ENCODE results near the gene GRPEL2.
"Not testable (repeated sequence)": the region's sequence is repeated elsewhere in the genome, so short reads cannot be mapped to it uniquely, and the experiment has no call there.

Gene GRPEL2

GRCh38 chr5:149388498-149389190, 43.3 kb downstream of the GRPEL2 start:
- no peak overlapping the region for H3K4me2 ChIP-seq (ENCODE audit: insufficient read depth, low read length)
- H2AFZ ChIP-seq (ENCODE audit: low read depth, low read length) = no peak overlapping the region
- no peaks in the 10 kb centered on the region for H3K79me2 ChIP-seq (ENCODE audit: insufficient read depth, low read length)
- H3K9ac ChIP-seq (ENCODE audit: low read depth, low read length) = no peak overlapping the region
- DNase-seq = no peak
- TF ChIP-seq, protein P1, sequence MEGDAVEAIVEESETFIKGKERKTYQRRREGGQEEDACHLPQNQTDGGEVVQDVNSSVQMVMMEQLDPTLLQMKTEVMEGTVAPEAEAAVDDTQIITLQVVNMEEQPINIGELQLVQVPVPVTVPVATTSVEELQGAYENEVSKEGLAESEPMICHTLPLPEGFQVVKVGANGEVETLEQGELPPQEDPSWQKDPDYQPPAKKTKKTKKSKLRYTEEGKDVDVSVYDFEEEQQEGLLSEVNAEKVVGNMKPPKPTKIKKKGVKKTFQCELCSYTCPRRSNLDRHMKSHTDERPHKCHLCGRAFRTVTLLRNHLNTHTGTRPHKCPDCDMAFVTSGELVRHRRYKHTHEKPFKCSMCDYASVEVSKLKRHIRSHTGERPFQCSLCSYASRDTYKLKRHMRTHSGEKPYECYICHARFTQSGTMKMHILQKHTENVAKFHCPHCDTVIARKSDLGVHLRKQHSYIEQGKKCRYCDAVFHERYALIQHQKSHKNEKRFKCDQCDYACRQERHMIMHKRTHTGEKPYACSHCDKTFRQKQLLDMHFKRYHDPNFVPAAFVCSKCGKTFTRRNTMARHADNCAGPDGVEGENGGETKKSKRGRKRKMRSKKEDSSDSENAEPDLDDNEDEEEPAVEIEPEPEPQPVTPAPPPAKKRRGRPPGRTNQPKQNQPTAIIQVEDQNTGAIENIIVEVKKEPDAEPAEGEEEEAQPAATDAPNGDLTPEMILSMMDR (IDR thresholded peaks at IDR 0.05; ENCODE audit: borderline replicate concordance, extremely low read depth, low read length, poor library complexity, severe bottlenecking) = no peak
- no peak for TF ChIP-seq EZH2 (IDR thresholded peaks at IDR 0.05; ENCODE audit: borderline replicate concordance, low read depth, low read length, severe bottlenecking)
- H3K4me3 ChIP-seq (ENCODE audit: low read depth in 1 of 2, low read length in 2 of 2) = no peak overlapping the region
- no peaks in the 10 kb centered on the region for H4K20me1 ChIP-seq (ENCODE audit: insufficient read depth, low read length)
- no peaks in the 10 kb centered on the region for H3K4me1 ChIP-seq (ENCODE audit: insufficient read depth, low read length)
- no peaks in the 10 kb centered on the region for H3K36me3 ChIP-seq (ENCODE audit: insufficient read depth, low read length)
- ATAC-seq (ENCODE audit: insufficient read depth, low read depth) = no peak
- H3K27me3 ChIP-seq (ENCODE audit: insufficient read depth, low read length, poor library complexity) = peaks cover 13% of the 10 kb centered on the region
- H3K9me3 ChIP-seq (ENCODE audit: insufficient read depth, low read length, severe bottlenecking) = no peaks in the 10 kb centered on the region
- no peak overlapping the region for H3K27ac ChIP-seq (ENCODE audit: low read length)

DNA sequence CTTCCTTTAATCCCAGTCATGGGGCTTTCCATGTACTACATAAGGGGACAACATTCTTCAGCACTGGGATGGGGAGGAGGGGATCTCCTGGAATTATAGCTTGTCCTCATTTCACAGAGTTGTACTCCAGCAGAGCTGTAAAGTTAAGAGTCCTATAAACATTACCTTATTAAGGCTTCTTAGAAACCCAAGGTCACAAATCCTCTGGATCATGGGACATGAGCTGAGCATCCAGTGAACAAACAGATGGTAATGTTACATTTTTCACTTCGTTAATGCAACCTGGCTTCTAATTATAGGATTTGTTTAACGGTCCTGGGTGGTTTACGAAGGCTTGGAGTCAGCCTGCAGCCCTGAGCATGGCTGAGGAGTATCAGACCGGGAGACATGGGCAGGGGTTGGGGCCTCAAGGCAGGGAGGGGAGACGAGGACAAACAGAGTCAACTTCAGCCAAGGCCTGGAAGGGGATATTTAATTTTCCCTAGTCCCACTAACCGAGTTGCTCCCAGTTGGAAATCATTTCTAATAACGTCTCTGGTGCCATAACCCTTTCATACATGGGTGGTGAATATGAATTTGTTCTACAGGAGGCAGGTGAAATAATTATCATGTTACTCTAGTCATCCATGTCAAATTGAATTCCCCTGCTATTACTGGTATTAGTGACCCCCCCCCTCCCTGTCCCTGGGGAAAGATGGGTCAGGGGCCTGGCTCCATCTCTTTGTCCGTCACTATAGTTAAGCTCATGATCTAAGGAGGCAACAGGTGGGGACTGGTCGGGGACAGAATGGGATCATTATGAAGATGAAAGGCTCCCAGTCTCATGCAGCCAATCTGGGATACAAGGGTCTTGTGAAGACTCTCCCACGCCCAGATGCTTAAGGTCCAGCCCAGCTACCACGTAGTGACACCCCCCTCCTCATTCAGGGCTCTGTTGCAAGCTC, 44.5 kb downstream of the GRPEL2 start:
- Histone ChIP-seq H3K4me3 (ENCODE audit: low read depth in 1 of 2, low read length in 2 of 2) (no peak overlapping the region), H3K9ac (ENCODE audit: low read depth, low read length) (no peak overlapping the region), H2AFZ (ENCODE audit: low read depth, low read length) (no peak overlapping the region), H3K27me3 (ENCODE audit: insufficient read depth, low read length, poor library complexity) (peaks cover 13% of the 10 kb centered on the region), H3K4me1 (ENCODE audit: insufficient read depth, low read length) (no peaks in the 10 kb centered on the region), H3K79me2 (ENCODE audit: insufficient read depth, low read length) (no peaks in the 10 kb centered on the region), H3K27ac (ENCODE audit: low read length) (no peak overlapping the region), H3K4me2 (ENCODE audit: insufficient read depth, low read length) (no peak overlapping the region), H3K9me3 (ENCODE audit: insufficient read depth, low read length, severe bottlenecking) (no peaks in the 10 kb centered on the region), H4K20me1 (ENCODE audit: insufficient read depth, low read length) (no peaks in the 10 kb centered on the region), H3K36me3 (ENCODE audit: insufficient read depth, low read length) (no peaks in the 10 kb centered on the region)
- TF ChIP-seq, protein P1 (IDR thresholded peaks at IDR 0.05; ENCODE audit: borderline replicate concordance, extremely low read depth, low read length, poor library complexity, severe bottlenecking) = no peak
- TF ChIP-seq EZH2 (IDR thresholded peaks at IDR 0.05; ENCODE audit: borderline replicate concordance, low read depth, low read length, severe bottlenecking) = no peak
- DNase-seq (no peak), ATAC-seq (ENCODE audit: insufficient read depth, low read depth) (no peak)

- H3K4me1 ChIP-seq (ENCODE audit: insufficient read depth, low read length); H4K20me1 ChIP-seq (ENCODE audit: insufficient read depth, low read length); H3K9ac ChIP-seq (ENCODE audit: low read depth, low read length); H3K4me2 ChIP-seq (ENCODE audit: insufficient read depth, low read length); H3K36me3 ChIP-seq (ENCODE audit: insufficient read depth, low read length); H3K79me2 ChIP-seq (ENCODE audit: insufficient read depth, low read length); H2AFZ ChIP-seq (ENCODE audit: low read depth, low read length); DNase-seq; H3K9me3 ChIP-seq (ENCODE audit: insufficient read depth, low read length, severe bottlenecking); H3K27ac ChIP-seq (ENCODE audit: low read length); ATAC-seq (ENCODE audit: insufficient read depth, low read depth); H3K4me3 ChIP-seq (ENCODE audit: low read depth in 1 of 2, low read length in 2 of 2): not testable (repeated sequence)
- H3K27me3 ChIP-seq (ENCODE audit: insufficient read depth, low read length, poor library complexity) = peaks cover 13% of the 10 kb centered on the region
Measured at GRCh38 chr5:149391076-149391475, 45.8 kb downstream of the GRPEL2 start.

- TF ChIP-seq EZH2 (IDR thresholded peaks at IDR 0.05; ENCODE audit: borderline replicate concordance, low read depth, low read length, severe bottlenecking) = no peak
- TF ChIP-seq, protein P1 (IDR thresholded peaks at IDR 0.05; ENCODE audit: borderline replicate concordance, extremely low read depth, low read length, poor library complexity, severe bottlenecking) = no peak
- no peak overlapping the region for H3K9ac ChIP-seq (ENCODE audit: low read depth, low read length)
- DNase-seq = no peak
- no peaks in the 10 kb centered on the region for H3K79me2 ChIP-seq (ENCODE audit: insufficient read depth, low read length)
- peaks cover 13% of the 10 kb centered on the region for H3K27me3 ChIP-seq (ENCODE audit: insufficient read depth, low read length, poor library complexity)
- H3K27ac ChIP-seq (ENCODE audit: low read length) = no peak overlapping the region
- H3K36me3 ChIP-seq (ENCODE audit: insufficient read depth, low read length) = no peaks in the 10 kb centered on the region
- no peak for ATAC-seq (ENCODE audit: insufficient read depth, low read depth)
- H3K4me2 ChIP-seq (ENCODE audit: insufficient read depth, low read length) = no peak overlapping the region
- no peaks in the 10 kb centered on the region for H3K9me3 ChIP-seq (ENCODE audit: insufficient read depth, low read length, severe bottlenecking)
- H3K4me3 ChIP-seq (ENCODE audit: low read depth in 1 of 2, low read length in 2 of 2) = no peak overlapping the region
- no peaks in the 10 kb centered on the region for H4K20me1 ChIP-seq (ENCODE audit: insufficient read depth, low read length)
- H3K4me1 ChIP-seq (ENCODE audit: insufficient read depth, low read length) = no peaks in the 10 kb centered on the region
- no peak overlapping the region for H2AFZ ChIP-seq (ENCODE audit: low read depth, low read length)
Measured at GRCh38 chr5:149391524-149391923, 46.2 kb downstream of the GRPEL2 start.

Measured in DND-41 (cell line).